Spleen (tissue), 11 donors: Measurements from ENCODE around the gene PLAC1. TPM values are rescaled to one million over a fixed set of nuclear protein-coding genes. Genes with fewer than 3 reads are reported as not detected.

Source experiments
- DNase-seq: peaks from one replicate; pipeline ENCODE4 v3.0.0-alpha.2; 2020
- H3K27ac ChIP-seq, 8 donors: fragments of 200-600 bp; sonication (generic) in 7 of 8; 1 replicate in 4 of 8; 2 replicates in 4 of 8; pipeline versions ENCODE4 v1.5.0 to v1.8.0; 2016 to 2021; ENCODE audit warnings: inconsistent platforms in 4 of 8, mild to moderate bottlenecking in 4 of 8, moderate library complexity in 1 of 8
- H3K27me3 ChIP-seq, 7 donors: fragments of 200-600 bp; sonication (generic) in 6 of 7; replicated peaks in 1 of 7; 1 replicate in 4 of 7; 2 replicates in 3 of 7; pipeline versions ENCODE4 v1.5.0 to v1.8.0; 2016 to 2021; ENCODE audit warnings: inconsistent platforms in 3 of 7, mild to moderate bottlenecking in 1 of 7
- H3K36me3 ChIP-seq, 6 donors: fragments of 200-600 bp; sonication (generic) in 5 of 6; 1 replicate in 4 of 6; 2 replicates in 2 of 6; pipeline versions ENCODE4 v1.5.0 to v1.8.0; 2016 to 2021; ENCODE audit warnings: inconsistent platforms in 2 of 6
- H3K4me1 ChIP-seq, 6 donors: fragments of 200-600 bp; sonication (generic) in 5 of 6; 1 replicate in 3 of 6; 2 replicates in 3 of 6; pipeline versions ENCODE4 v1.5.0 to v1.8.0; 2016 to 2021; ENCODE audit warnings: inconsistent platforms in 3 of 6
- H3K4me3 ChIP-seq, 8 donors: fragments of 200-600 bp; sonication (generic) in 7 of 8; 1 replicate in 4 of 8; 2 replicates in 4 of 8; pipeline versions ENCODE4 v1.5.0 to v1.8.0; 2016 to 2021; ENCODE audit warnings: inconsistent platforms in 4 of 8, mild to moderate bottlenecking in 4 of 8, moderate library complexity in 2 of 8
- H3K9me3 ChIP-seq, 8 donors: fragments of 200-600 bp; sonication (generic) in 7 of 8; 1 replicate in 4 of 8; 2 replicates in 4 of 8; pipeline versions ENCODE4 v1.5.0 to v1.8.0; 2016 to 2021; ENCODE audit warnings: inconsistent platforms in 4 of 8
- CTCF ChIP-seq, 11 experiments: fragments of 200-600 bp in 7 of 11; fragments of 450-650 bp in 4 of 11; sonication (generic) in 4 of 11; IDR thresholded peaks in 8 of 11; conservative IDR thresholded peaks in 3 of 11; 1 replicate in 7 of 11; 2 replicates in 4 of 11; pipeline versions ENCODE4 v1.4.0 to v1.8.0; 2016 to 2021; ENCODE audit warnings: antibody characterized with exemption in 11 of 11, inconsistent platforms in 4 of 11, mild to moderate bottlenecking in 1 of 11
- POLR2A ChIP-seq, 3 donors: fragments of 450-650 bp; IDR thresholded peaks; one replicate each; pipeline ENCODE4 v1.5.1; 2017; ENCODE audit warnings: antibody characterized with exemption in 3 of 3, mild to moderate bottlenecking in 1 of 3
- POLR2AphosphoS5 ChIP-seq, 3 donors: sonication (generic); formaldehyde crosslinking; IDR thresholded peaks; one replicate each; pipeline ENCODE4 v1.5.1; 2017; ENCODE audit warnings: antibody characterized with exemption in 3 of 3
- WGBS, 5 donors: extraction: QIAGEN DNeasy Blood & Tissue Kit in 3 of 5; methylation state at CpG; one replicate each; pipeline versions ENCODE4 v1.1.5 to v1.1.7; 2013 to 2018; 5-methylcytosine and 5-hydroxymethylcytosine counted together
- intact Hi-C: fragments of 100-400 bp; cut with DNase I; formaldehyde crosslinking; loops from one replicate; pipeline ENCODE4 v1.15.0; 2023; ENCODE audit warnings: low total_unique reads
- polyA plus RNA-seq, 3 donors: library from polyadenylated mRNA; stranded (reverse); fragments of 200-250 nt; gene quantifications; one replicate each; pipeline ENCODE4 v1.2.1, GENCODE V29; 2013
- total RNA-seq, 7 donors: library from RNA; depleted of rRNA in 3 of 7; stranded (reverse); fragments of >200 nt in 3 of 7; fragmentation: NEBNext Ultra II Directional in 4 of 7; extraction: Animal tissue kit (Norgen Biotek cat#: 25700) in 4 of 7; gene quantifications; one replicate each; pipeline versions ENCODE4 v1.1.0 to v1.2.1, GENCODE V29; 2016 to 2021
- donor health status: healthy with polysubstance abuse.
- donor health status: DM: no; HTN: no; CAD: no; lungs with moderate emphysema.
- donor health status: DM: no; HTN: no; CAD: no.
- donor health status: Bipolar disorder and iron deficiency.
- donor health status: healthy.
- donor health status: DM: no; HTN: no; CAD: no.
- donor health status: DM: yes; HTN: yes; CAD: no.

The PLAC1 gene
- total and polyA plus RNA-seq, 10 donors = not detected

- H3K4me3 ChIP-seq = no peak overlapping the region
- no peak for DNase-seq
- peaks cover 0 to 5% (median 0%) of the 10 kb centered on the region in 7 donors for H3K27me3 ChIP-seq
- H3K9me3 ChIP-seq = no peaks in the 10 kb centered on the region
- peaks cover 0 to 4% (median 0%) of the 10 kb centered on the region in 6 donors for H3K4me1 ChIP-seq
- no peak for TF ChIP-seq POLR2AphosphoS5 (IDR thresholded peaks at IDR 0.05)
- TF ChIP-seq CTCF (IDR thresholded peaks at IDR 0.05 in 8 of 11, conservative IDR thresholded peaks at IDR 0.05 in 3 of 11) = no peak
- H3K36me3 ChIP-seq = no peaks in the 10 kb centered on the region
- intact Hi-C loops = no loop called here
- 55 to 94% (median 88%) methylated on average over 1 of the region's 1 CpG for WGBS, 5 donors
- H3K27ac ChIP-seq = no peak overlapping the region
Measured at GRCh38 chrX:134658760-134659023, 421 bp upstream of the PLAC1 start.

GRCh38 chrX:134654398-134655012, 3.8 kb downstream of the PLAC1 start:
- TF ChIP-seq POLR2A (IDR thresholded peaks at IDR 0.05) (no peak), CTCF (IDR thresholded peaks at IDR 0.05 in 8 of 11, conservative IDR thresholded peaks at IDR 0.05 in 3 of 11) (no peak), POLR2AphosphoS5 (IDR thresholded peaks at IDR 0.05) (no peak)
- Histone ChIP-seq H3K4me3 (no peak overlapping the region), H3K27ac (no peak overlapping the region), H3K27me3 (no peaks in the 10 kb centered on the region), H3K36me3 (no peaks in the 10 kb centered on the region), H3K4me1 (no peaks in the 10 kb centered on the region), H3K9me3 (no peaks in the 10 kb centered on the region)
- DNase-seq = no peak
- WGBS, 5 donors = 36 to 78% (median 55%) methylated on average over 1 to 3 of the region's 3 CpGs
- intact Hi-C loops = no loop called here

- Histone ChIP-seq H3K4me1 (no peaks in the 10 kb centered on the region), H3K27ac (no peak overlapping the region), H3K9me3 (no peaks in the 10 kb centered on the region), H3K36me3 (no peaks in the 10 kb centered on the region), H3K27me3 (no peaks in the 10 kb centered on the region), H3K4me3 (no peak overlapping the region)
- no peak for DNase-seq
- intact Hi-C loops = no loop called here
- TF ChIP-seq CTCF (IDR thresholded peaks at IDR 0.05 in 8 of 11, conservative IDR thresholded peaks at IDR 0.05 in 3 of 11) (no peak), POLR2AphosphoS5 (IDR thresholded peaks at IDR 0.05) (no peak), POLR2A (IDR thresholded peaks at IDR 0.05) (no peak)
- WGBS, 5 donors = 26 to 79% (median 60%) methylated on average over 1 of the region's 1 CpG
Measured at GRCh38 chrX:134653835-134654234, 4.4 kb downstream of the PLAC1 start.

- WGBS, 5 donors = 63 to 90% (median 86%) methylated on average over 6 of the region's 6 CpGs
- no peaks in the 10 kb centered on the region for H3K36me3 ChIP-seq
- no peak for DNase-seq
- H3K4me1 ChIP-seq = no peaks in the 10 kb centered on the region
- intact Hi-C loops = no loop called here
- H3K27ac ChIP-seq = no peak overlapping the region
- H3K4me3 ChIP-seq = no peak overlapping the region
- no peak for TF ChIP-seq POLR2AphosphoS5 (IDR thresholded peaks at IDR 0.05)
- TF ChIP-seq POLR2A (IDR thresholded peaks at IDR 0.05) = no peak
- TF ChIP-seq CTCF (IDR thresholded peaks at IDR 0.05 in 8 of 11, conservative IDR thresholded peaks at IDR 0.05 in 3 of 11) = no peak
- H3K9me3 ChIP-seq = no peaks in the 10 kb centered on the region
- H3K27me3 ChIP-seq = peaks cover 0 to 12% (median 0%) of the 10 kb centered on the region in 7 donors
Measured at GRCh38 chrX:134650701-134651100, 7.6 kb downstream of the PLAC1 start.
